Measurements from ENCODE around the gene LAD1.
A peak's percentile ranks its signal among the peaks of the same experiment; 100 is the strongest.

LAD1 gene

GRCh38 chr1:201346987-201347386 is 52.1 kb downstream of the LAD1 start:
- no peak for DNase-seq (ENCODE audit: low read depth)
- no peak for TF ChIP-seq CTCF (conservative IDR thresholded peaks at IDR 0.05; ENCODE audit: low read depth, low read length)
- no peak overlapping the region for H3K4me3 ChIP-seq (ENCODE audit: low read length)

GRCh38 chr1:201346337-201346939 is 52.7 kb downstream of the LAD1 start:
- H3K4me3 ChIP-seq (ENCODE audit: low read length): no peak overlapping the region
- DNase-seq (ENCODE audit: low read depth): no peak
- TF ChIP-seq CTCF (conservative IDR thresholded peaks at IDR 0.05; ENCODE audit: low read depth, low read length): peak; percentile 86

- H3K4me3 ChIP-seq (ENCODE audit: low read length): no peak overlapping the region
- DNase-seq (ENCODE audit: low read depth): no peak
- TF ChIP-seq CTCF (conservative IDR thresholded peaks at IDR 0.05; ENCODE audit: low read depth, low read length): no peak
Measured at GRCh38 chr1:201345081-201345355, 54.1 kb downstream of the LAD1 start.

- no peak overlapping the region for H3K4me3 ChIP-seq (ENCODE audit: low read length)
- no peak for TF ChIP-seq CTCF (conservative IDR thresholded peaks at IDR 0.05; ENCODE audit: low read depth, low read length)
- no peak for DNase-seq (ENCODE audit: low read depth)
Measured at GRCh38 chr1:201344206-201345080, 54.7 kb downstream of the LAD1 start.

- no peak for DNase-seq (ENCODE audit: low read depth)
- no peak for TF ChIP-seq CTCF (conservative IDR thresholded peaks at IDR 0.05; ENCODE audit: low read depth, low read length)
- H3K4me3 ChIP-seq (ENCODE audit: low read length): no peak overlapping the region
Measured at GRCh38 chr1:201341377-201341776, 57.7 kb downstream of the LAD1 start.

GRCh38 chr1:201336711-201337450 is 62.2 kb downstream of the LAD1 start:
- no peak for TF ChIP-seq CTCF (conservative IDR thresholded peaks at IDR 0.05; ENCODE audit: low read depth, low read length)

More at GRCh38 chr1:201336711-201337450, 62.2 kb downstream of the LAD1 start:
- no peak for DNase-seq (ENCODE audit: low read depth)
- H3K4me3 ChIP-seq (ENCODE audit: low read length): no peak overlapping the region

Measured in retinal pigment epithelial cell (primary cell).